Measurements from ENCODE around the gene AK8.

GRCh38 chr9:132875159-132875558 is 2.9 kb downstream of the AK8 start:
- TF ChIP-seq CTCF (IDR thresholded peaks at IDR 0.05): no peak
- TF ChIP-seq EP300 (IDR thresholded peaks at IDR 0.05): no peak

Data from stomach (tissue), 4 donors.